Ishikawa (cell line): Measurements from ENCODE around the gene FAM149A.

ENCODE experiments used
- CEBPB ChIP-seq: IDR thresholded peaks from 2 replicates; pipeline ENCODE4 v1.6.1; 2012
- CREB1 ChIP-seq: IDR thresholded peaks from 2 replicates; pipeline ENCODE4 v1.6.1; 2012; ENCODE audit warnings: low read depth
- EP300 ChIP-seq: IDR thresholded peaks from 2 replicates; pipeline ENCODE4 v1.6.1; 2012; ENCODE audit warnings: borderline replicate concordance
- FOXM1 ChIP-seq: IDR thresholded peaks from 2 replicates; pipeline ENCODE4 v1.6.1; 2012; ENCODE audit warnings: low read depth, borderline replicate concordance
- MAX ChIP-seq: IDR thresholded peaks from 2 replicates; pipeline ENCODE4 v1.6.1; 2012
- REST ChIP-seq: IDR thresholded peaks from 2 replicates; pipeline ENCODE4 v1.6.1; 2012; ENCODE audit warnings: low read depth, mild to moderate bottlenecking
- TAF1 ChIP-seq: IDR thresholded peaks from 2 replicates; pipeline ENCODE4 v1.6.1; 2012; ENCODE audit warnings: low read depth, mild to moderate bottlenecking
- TF ChIP-seq, protein P1 (sequence below): IDR thresholded peaks from 2 replicates; pipeline ENCODE4 v1.6.1; 2012

DNA sequence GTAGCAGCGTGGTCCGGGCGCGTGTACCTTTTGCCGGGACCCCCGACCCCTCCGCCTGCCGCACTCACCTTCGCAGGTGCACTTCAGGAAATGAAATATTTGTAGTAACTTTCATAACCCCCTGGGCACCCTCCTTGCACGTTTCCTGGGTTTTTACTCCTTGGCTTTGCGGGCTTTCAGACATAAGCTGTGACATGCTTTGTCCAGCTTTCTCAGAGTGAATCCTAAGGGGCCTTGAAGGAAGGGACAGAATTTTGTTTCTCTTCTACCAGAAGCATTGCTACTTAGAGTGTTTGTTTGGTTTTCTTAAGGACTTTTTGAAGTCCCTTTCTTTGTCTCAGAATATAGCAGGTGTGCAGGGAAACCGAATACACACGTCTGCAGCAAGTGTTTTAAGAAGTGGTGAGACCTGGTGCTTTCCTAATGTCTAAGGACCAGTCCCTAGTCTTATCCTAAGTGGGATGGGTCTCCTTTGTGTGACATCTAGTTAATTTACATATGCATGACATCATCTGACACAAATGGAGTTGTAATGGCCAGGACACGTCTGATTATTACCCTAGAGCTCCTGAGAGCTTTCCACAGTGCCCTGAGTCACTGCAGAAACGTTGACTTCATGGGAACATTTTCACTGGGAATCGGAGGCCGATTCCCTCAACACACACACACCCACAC lies 1.3 kb downstream of the FAM149A start:
- no peak for TF ChIP-seq EP300
- TF ChIP-seq CREB1: no peak
- TF ChIP-seq, protein P1, sequence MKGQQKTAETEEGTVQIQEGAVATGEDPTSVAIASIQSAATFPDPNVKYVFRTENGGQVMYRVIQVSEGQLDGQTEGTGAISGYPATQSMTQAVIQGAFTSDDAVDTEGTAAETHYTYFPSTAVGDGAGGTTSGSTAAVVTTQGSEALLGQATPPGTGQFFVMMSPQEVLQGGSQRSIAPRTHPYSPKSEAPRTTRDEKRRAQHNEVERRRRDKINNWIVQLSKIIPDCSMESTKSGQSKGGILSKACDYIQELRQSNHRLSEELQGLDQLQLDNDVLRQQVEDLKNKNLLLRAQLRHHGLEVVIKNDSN: no peak
- no peak for TF ChIP-seq TAF1
- TF ChIP-seq REST: no peak
- TF ChIP-seq MAX: no peak
- TF ChIP-seq FOXM1: no peak
- no peak for TF ChIP-seq CEBPB
